PC-9 (cell line): Measurements from ENCODE around the gene SPACA7.

Experiments used
- EZH2 ChIP-seq: fragments of 200-600 bp; sonication (generic); IDR thresholded peaks from 2 replicates; pipeline ENCODE4 v1.8.0; 2017; ENCODE audit warnings: antibody characterized with exemption, low read depth
- TF ChIP-seq, protein P1 (sequence below): fragments of 200-600 bp; sonication (generic); conservative IDR thresholded peaks from 2 replicates; pipeline ENCODE4 v1.6.1; 2017; ENCODE audit warnings: mixed run types, antibody characterized with exemption, mild to moderate bottlenecking, moderate library complexity

DNA sequence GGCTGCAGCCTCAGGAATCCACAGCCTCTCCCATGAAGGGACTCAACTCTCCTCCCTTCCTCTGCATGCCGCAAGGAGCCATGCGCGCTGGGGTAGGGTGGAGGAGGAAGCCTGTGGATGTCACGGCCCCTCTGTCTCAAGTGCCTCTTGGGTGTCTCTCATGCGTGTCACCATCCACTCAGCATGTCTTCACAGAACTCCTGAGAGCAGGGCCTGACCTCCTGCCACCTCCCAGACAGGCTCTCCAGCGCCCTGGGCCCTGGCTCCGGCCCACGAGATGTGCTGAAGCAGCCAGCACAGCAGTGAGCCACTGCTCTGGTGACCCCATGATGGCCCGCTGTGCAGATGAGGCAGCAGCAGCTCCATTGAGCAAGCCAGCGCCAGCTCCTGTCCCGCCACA, 25.9 kb upstream of the SPACA7 start:
- TF ChIP-seq, protein P1, sequence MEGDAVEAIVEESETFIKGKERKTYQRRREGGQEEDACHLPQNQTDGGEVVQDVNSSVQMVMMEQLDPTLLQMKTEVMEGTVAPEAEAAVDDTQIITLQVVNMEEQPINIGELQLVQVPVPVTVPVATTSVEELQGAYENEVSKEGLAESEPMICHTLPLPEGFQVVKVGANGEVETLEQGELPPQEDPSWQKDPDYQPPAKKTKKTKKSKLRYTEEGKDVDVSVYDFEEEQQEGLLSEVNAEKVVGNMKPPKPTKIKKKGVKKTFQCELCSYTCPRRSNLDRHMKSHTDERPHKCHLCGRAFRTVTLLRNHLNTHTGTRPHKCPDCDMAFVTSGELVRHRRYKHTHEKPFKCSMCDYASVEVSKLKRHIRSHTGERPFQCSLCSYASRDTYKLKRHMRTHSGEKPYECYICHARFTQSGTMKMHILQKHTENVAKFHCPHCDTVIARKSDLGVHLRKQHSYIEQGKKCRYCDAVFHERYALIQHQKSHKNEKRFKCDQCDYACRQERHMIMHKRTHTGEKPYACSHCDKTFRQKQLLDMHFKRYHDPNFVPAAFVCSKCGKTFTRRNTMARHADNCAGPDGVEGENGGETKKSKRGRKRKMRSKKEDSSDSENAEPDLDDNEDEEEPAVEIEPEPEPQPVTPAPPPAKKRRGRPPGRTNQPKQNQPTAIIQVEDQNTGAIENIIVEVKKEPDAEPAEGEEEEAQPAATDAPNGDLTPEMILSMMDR, result no peak
- TF ChIP-seq EZH2, result no peak
